ENCODE results near the gene GET3. TPM values are rescaled to one million over a fixed set of nuclear protein-coding genes. Genes with fewer than 3 reads are reported as not detected.
A peak's percentile ranks its signal among the peaks of the same experiment; 100 is the strongest.
"Not testable (repeated sequence)": the region's sequence is repeated elsewhere in the genome, so short reads cannot be mapped to it uniquely, and the experiment has no call there.

GET3 gene
- polyA plus RNA-seq, 1 of the 3 experiments (the other 2 are of a cell fraction): 264 TPM

- Histone ChIP-seq H3K4me3 (ENCODE audit: low read depth in 2 of 2, low read length in 1 of 2) (no peak overlapping the region), H3K9me2 (no peaks in the 10 kb centered on the region), H3K27me3 (ENCODE audit: insufficient read depth) (no peaks in the 10 kb centered on the region), H3K9me3 (no peaks in the 10 kb centered on the region), H2AFZ (ENCODE audit: low read depth) (no peak overlapping the region), H3K79me2 (ENCODE audit: insufficient read depth) (peaks cover 15% of the 10 kb centered on the region; the same call in 1 of the 2 replicates), H3F3A (replicated peaks; ENCODE audit: insufficient read depth) (peaks cover 12% of the 10 kb centered on the region), H3K27ac (ENCODE audit: low read depth in 2 of 2, low read length in 1 of 2) (no peak overlapping the region), H3K9ac (no peak overlapping the region), H3K36me3 (replicated peaks in 1 of 2; ENCODE audit: control insufficient read depth in 1 of 2, insufficient read depth in 2 of 2, low read length in 1 of 2) (peaks cover 42 to 43% of the 10 kb centered on the region in 2 experiments), H3K4me1 (ENCODE audit: control insufficient read depth in 1 of 2, insufficient read depth in 2 of 2, low read depth in 1 of 2, low read length in 1 of 2) (no peaks in the 10 kb centered on the region), H4K20me1 (ENCODE audit: insufficient read depth) (no peaks in the 10 kb centered on the region), H3K4me2 (no peak overlapping the region)
- WGBS (ENCODE audit: low lambda C conversion rate): 98% methylated on average over 14 of the region's 17 CpGs
- ChIA-PET CTCF (interaction anchor here (1.3 to 1.6 kb wide), 5 partner anchors 11 to 46 kb away, joined by 3 to 7 read pairs (median 4); no protein-coding TSS in a partner anchor), POLR2A (no interaction called here)
- no peak for DNase-seq
- TF ChIP-seq POLR2AphosphoS5 (IDR thresholded peaks at IDR 0.05; ENCODE audit: low read depth, low read length) (no peak), RAD21 (IDR thresholded peaks at IDR 0.05; ENCODE audit: low read length) (no peak), FOXM1 (IDR thresholded peaks at IDR 0.05; ENCODE audit: low read depth) (no peak), RCOR1 (IDR thresholded peaks at IDR 0.05; ENCODE audit: low read length) (no peak), EP300 (IDR thresholded peaks at IDR 0.05; ENCODE audit: borderline replicate concordance in 1 of 2, low read depth in 1 of 2, low read length in 1 of 2) (no peak), FOXJ3 (CRISPR knock-in tag; IDR thresholded peaks at IDR 0.05) (no peak), EZH2phosphoT487 (IDR thresholded peaks at IDR 0.05; ENCODE audit: borderline replicate concordance, low read depth) (no peak), USF2 (IDR thresholded peaks at IDR 0.05; ENCODE audit: borderline replicate concordance, low read depth, low read length) (no peak), MXI1 (IDR thresholded peaks at IDR 0.05; ENCODE audit: low read depth, low read length) (no peak), TEAD4 (IDR thresholded peaks at IDR 0.05; ENCODE audit: borderline replicate concordance, insufficient read depth) (no peak), TCF12 (IDR thresholded peaks at IDR 0.05) (no peak), NRF1 (IDR thresholded peaks at IDR 0.05; ENCODE audit: low read depth, low read length) (no peak), PBX3 (IDR thresholded peaks at IDR 0.05) (no peak)
These were observed 26.1 kb upstream of the GET3 start for GRCh38 chr19:12711187-12711586.

- H3K4me1 ChIP-seq (ENCODE audit: control insufficient read depth in 1 of 2, insufficient read depth in 2 of 2, low read depth in 1 of 2, low read length in 1 of 2); POLR2A ChIA-PET; H3K27me3 ChIP-seq (ENCODE audit: insufficient read depth); H3K4me2 ChIP-seq; H3K9ac ChIP-seq; H2AFZ ChIP-seq (ENCODE audit: low read depth); H3K27ac ChIP-seq (ENCODE audit: low read depth in 2 of 2, low read length in 1 of 2); H3K4me3 ChIP-seq (ENCODE audit: low read depth in 2 of 2, low read length in 1 of 2); H3K9me3 ChIP-seq; DNase-seq; H4K20me1 ChIP-seq (ENCODE audit: insufficient read depth); H3K9me2 ChIP-seq: not testable (repeated sequence)
- H3K36me3 ChIP-seq (replicated peaks in 1 of 2; ENCODE audit: control insufficient read depth in 1 of 2, insufficient read depth in 2 of 2, low read length in 1 of 2): peaks cover 42 to 43% of the 10 kb centered on the region in 2 experiments
- TF ChIP-seq, protein P1, sequence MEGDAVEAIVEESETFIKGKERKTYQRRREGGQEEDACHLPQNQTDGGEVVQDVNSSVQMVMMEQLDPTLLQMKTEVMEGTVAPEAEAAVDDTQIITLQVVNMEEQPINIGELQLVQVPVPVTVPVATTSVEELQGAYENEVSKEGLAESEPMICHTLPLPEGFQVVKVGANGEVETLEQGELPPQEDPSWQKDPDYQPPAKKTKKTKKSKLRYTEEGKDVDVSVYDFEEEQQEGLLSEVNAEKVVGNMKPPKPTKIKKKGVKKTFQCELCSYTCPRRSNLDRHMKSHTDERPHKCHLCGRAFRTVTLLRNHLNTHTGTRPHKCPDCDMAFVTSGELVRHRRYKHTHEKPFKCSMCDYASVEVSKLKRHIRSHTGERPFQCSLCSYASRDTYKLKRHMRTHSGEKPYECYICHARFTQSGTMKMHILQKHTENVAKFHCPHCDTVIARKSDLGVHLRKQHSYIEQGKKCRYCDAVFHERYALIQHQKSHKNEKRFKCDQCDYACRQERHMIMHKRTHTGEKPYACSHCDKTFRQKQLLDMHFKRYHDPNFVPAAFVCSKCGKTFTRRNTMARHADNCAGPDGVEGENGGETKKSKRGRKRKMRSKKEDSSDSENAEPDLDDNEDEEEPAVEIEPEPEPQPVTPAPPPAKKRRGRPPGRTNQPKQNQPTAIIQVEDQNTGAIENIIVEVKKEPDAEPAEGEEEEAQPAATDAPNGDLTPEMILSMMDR (IDR thresholded peaks at IDR 0.05): peak; percentile 52
- CTCF ChIA-PET: interaction anchor here (1.0 to 1.4 kb wide), 2 partner anchors 8 to 10 kb away, joined by 3 to 4 read pairs; no protein-coding TSS in a partner anchor
- peaks cover 12% of the 10 kb centered on the region for H3F3A ChIP-seq (replicated peaks; ENCODE audit: insufficient read depth)
- peaks cover 24% of the 10 kb centered on the region; the same call in 1 of the 2 replicates for H3K79me2 ChIP-seq (ENCODE audit: insufficient read depth)
- 100% methylated on average over 2 of the region's 14 CpGs for WGBS (ENCODE audit: low lambda C conversion rate)
These were observed 25.2 kb upstream of the GET3 start for GRCh38 chr19:12712077-12712476.

DNA sequence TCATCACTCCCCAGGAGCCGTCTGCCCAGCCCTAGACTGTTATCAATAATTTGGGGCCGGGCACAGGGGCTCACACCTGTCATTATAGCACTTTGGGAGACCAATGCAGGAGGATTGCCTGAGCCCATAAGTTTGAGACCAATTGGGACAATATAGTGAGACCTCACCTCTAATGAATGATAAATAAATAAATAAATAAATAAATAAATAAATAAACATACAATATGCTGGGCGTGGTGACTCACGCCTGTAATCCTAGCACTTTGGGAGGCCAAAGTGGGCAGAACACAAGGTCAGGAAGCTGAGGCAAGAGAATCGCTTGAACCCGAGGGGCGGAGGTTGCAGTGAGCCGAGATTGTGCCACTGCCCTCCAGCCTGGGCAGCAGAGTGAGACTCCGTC is 24.0 kb upstream of the GET3 start:
- H4K20me1 ChIP-seq (ENCODE audit: insufficient read depth); H2AFZ ChIP-seq (ENCODE audit: low read depth); H3K4me3 ChIP-seq (ENCODE audit: low read depth in 2 of 2, low read length in 1 of 2); H3K9me2 ChIP-seq; DNase-seq; POLR2A ChIA-PET; H3K27ac ChIP-seq (ENCODE audit: low read depth in 2 of 2, low read length in 1 of 2); H3K4me2 ChIP-seq; H3K9ac ChIP-seq; H3K4me1 ChIP-seq (ENCODE audit: control insufficient read depth in 1 of 2, insufficient read depth in 2 of 2, low read depth in 1 of 2, low read length in 1 of 2); H3K27me3 ChIP-seq (ENCODE audit: insufficient read depth); H3K9me3 ChIP-seq: not testable (repeated sequence)
- Histone ChIP-seq H3K36me3 (replicated peaks in 1 of 2; ENCODE audit: control insufficient read depth in 1 of 2, insufficient read depth in 2 of 2, low read length in 1 of 2) (peaks cover 44 to 46% of the 10 kb centered on the region in 2 experiments), H3K79me2 (ENCODE audit: insufficient read depth) (peaks cover 36% of the 10 kb centered on the region), H3F3A (replicated peaks; ENCODE audit: insufficient read depth) (peaks cover 12% of the 10 kb centered on the region)
- CTCF ChIA-PET: interaction anchor here (1.0 to 2.4 kb wide), 6 partner anchors 9 to 134 kb away, joined by 3 to 6 read pairs (median 4); no protein-coding TSS in a partner anchor
- 92% methylated on average over 9 of the region's 9 CpGs for WGBS (ENCODE audit: low lambda C conversion rate)
